Upper lobe of left lung (tissue), 6 donors: ENCODE measurements around the gene FECH. TPM values are rescaled to one million over a fixed set of nuclear protein-coding genes. Genes with fewer than 3 reads are reported as not detected.

Experiments used
- ATAC-seq, 2 donors: fragments of 200-7000 bp; cut with Tn5 transposase; one replicate each; pipeline ENCODE4 v1.9.1; 2022; ENCODE audit warnings: mild to moderate bottlenecking in 2 of 2, moderate library complexity in 2 of 2; ENCODE audit not compliant: low FRiP score in 2 of 2
- DNase-seq, 2 donors: peaks; one replicate each; pipeline ENCODE4 v3.0.0-alpha.2; 2019 to 2020
- H3K27ac ChIP-seq, 4 donors: fragments of 200-600 bp; sonication (generic); one replicate each; pipeline ENCODE4 v1.5.1; 2016 to 2019
- H3K27me3 ChIP-seq, 4 donors: fragments of 200-600 bp; sonication (generic); one replicate each; pipeline ENCODE4 v1.5.1; 2017 to 2019
- H3K36me3 ChIP-seq, 4 donors: fragments of 200-600 bp; sonication (generic); one replicate each; pipeline ENCODE4 v1.5.1; 2016 to 2019
- H3K4me1 ChIP-seq, 4 donors: fragments of 200-600 bp; sonication (generic); one replicate each; pipeline ENCODE4 v1.5.1; 2018 to 2019
- H3K4me3 ChIP-seq, 4 donors: fragments of 200-600 bp; sonication (generic); one replicate each; pipeline ENCODE4 v1.5.1; 2017 to 2019; ENCODE audit warnings: mild to moderate bottlenecking in 2 of 4, moderate library complexity in 1 of 4
- H3K9me3 ChIP-seq, 4 donors: fragments of 200-600 bp; sonication (generic); one replicate each; pipeline ENCODE4 v1.5.1; 2018 to 2019
- EP300 ChIP-seq, 4 donors: sonication (generic); formaldehyde crosslinking; IDR thresholded peaks; one replicate each; pipeline ENCODE4 v1.5.1; 2017; ENCODE audit warnings: antibody characterized with exemption in 4 of 4, control low read depth in 2 of 4
- POLR2A ChIP-seq, 4 donors: fragments of 450-650 bp; IDR thresholded peaks; one replicate each; pipeline ENCODE4 v1.5.1; 2016 to 2017; ENCODE audit warnings: antibody characterized with exemption in 4 of 4, mild to moderate bottlenecking in 2 of 4
- POLR2AphosphoS5 ChIP-seq, 2 donors: sonication (generic); formaldehyde crosslinking; IDR thresholded peaks; one replicate each; pipeline ENCODE4 v1.5.1; 2017; ENCODE audit warnings: antibody characterized with exemption in 2 of 2
- WGBS, 2 donors: methylation state at CpG; one replicate each; pipeline ENCODE4 v1.1.5; 2017 to 2018; 5-methylcytosine and 5-hydroxymethylcytosine counted together
- total RNA-seq, 6 donors: library from RNA; depleted of rRNA in 4 of 6; stranded (reverse); fragments of >200 nt in 4 of 6; gene quantifications; one replicate each; pipeline versions ENCODE4 v1.1.0 to v1.2.1, GENCODE V29; 2016 to 2021
- TF ChIP-seq, protein P1 (sequence below), 6 experiments: fragments of 450-650 bp in 4 of 6; fragments of 200-600 bp in 2 of 6; sonication (generic) in 2 of 6; IDR thresholded peaks; one replicate each; pipeline ENCODE4 v1.5.1; 2016 to 2019; ENCODE audit warnings: antibody characterized with exemption in 6 of 6
- donor health status: DM: no; HTN: no; CAD: no; lungs with moderate emphysema.
- donor health status: DM: no; HTN: yes; CAD: no; lungs with severe emphysema.

Gene FECH, protein sequence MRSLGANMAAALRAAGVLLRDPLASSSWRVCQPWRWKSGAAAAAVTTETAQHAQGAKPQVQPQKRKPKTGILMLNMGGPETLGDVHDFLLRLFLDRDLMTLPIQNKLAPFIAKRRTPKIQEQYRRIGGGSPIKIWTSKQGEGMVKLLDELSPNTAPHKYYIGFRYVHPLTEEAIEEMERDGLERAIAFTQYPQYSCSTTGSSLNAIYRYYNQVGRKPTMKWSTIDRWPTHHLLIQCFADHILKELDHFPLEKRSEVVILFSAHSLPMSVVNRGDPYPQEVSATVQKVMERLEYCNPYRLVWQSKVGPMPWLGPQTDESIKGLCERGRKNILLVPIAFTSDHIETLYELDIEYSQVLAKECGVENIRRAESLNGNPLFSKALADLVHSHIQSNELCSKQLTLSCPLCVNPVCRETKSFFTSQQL
- total RNA-seq = 10 to 100 TPM; 11.4 to 27.2 (median 22.1) TPM

DNA sequence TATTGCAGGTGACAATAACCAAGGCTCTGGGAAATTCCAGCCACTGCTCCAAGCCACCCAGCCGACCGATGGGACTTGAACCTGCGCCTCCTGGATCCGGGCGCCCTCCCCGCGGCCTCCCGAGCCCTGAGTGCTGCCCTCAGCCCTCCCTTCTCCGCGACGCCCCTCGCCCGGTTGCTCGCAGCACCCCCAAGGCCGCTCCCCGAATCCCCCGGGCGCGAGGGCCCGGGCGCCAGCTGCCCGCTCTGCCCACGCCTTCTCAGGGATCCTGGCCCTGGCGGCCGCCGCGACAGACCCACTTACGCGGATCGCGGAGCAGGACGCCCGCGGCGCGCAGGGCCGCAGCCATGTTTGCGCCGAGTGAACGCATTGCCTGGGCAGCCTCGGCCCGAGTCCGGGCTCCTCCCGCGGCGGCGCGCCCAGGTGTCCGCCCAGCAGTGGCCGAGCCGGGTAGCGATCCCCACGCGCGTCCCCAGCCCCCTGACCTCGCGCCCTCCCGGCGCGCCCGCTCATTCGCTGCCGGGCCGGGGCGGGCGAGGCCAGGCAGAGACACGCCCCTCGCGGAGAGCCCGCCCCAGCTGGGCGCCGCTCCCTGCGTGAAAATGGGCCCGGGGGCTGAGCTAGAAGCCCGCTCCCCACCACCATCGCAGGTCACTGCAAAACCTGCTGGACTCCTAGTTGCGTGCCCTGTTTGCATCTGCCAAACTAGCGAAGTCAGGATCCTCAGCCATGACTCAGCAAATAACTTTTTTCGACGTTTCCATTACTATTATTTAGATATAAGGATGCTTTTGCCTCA is at the start of gene FECH:
Gene FECH (minus strand): TSS at position 452 of the 799 bp plus-strand sequence. CDS start 82 bp downstream, at position 370.
- H3K36me3 ChIP-seq = peaks cover 0 to 8% (median 0%) of the 10 kb centered on the region in 4 donors
- H3K4me1 ChIP-seq = peaks cover 10 to 22% (median 12%) of the 10 kb centered on the region in 4 donors
- peak; percentile 89 to 97 for DNase-seq
- ATAC-seq = peak; percentile 93 to 99
- no peaks in the 10 kb centered on the region for H3K9me3 ChIP-seq
- peak within 1 kb of the TSS; percentile 72 to 94 (median 80) for H3K4me3 ChIP-seq
- 1 to 3% methylated on average over 5 to 19 of the region's 80 CpGs for WGBS, 2 donors
- TF ChIP-seq POLR2A (IDR thresholded peaks at IDR 0.05) (peak in 3 of 4 donors; percentile 71 to 92 (median 78)), POLR2AphosphoS5 (IDR thresholded peaks at IDR 0.05) (peak in 1 of 2 donors; percentile 68), EP300 (IDR thresholded peaks at IDR 0.05) (no peak)
- TF ChIP-seq, protein P1, sequence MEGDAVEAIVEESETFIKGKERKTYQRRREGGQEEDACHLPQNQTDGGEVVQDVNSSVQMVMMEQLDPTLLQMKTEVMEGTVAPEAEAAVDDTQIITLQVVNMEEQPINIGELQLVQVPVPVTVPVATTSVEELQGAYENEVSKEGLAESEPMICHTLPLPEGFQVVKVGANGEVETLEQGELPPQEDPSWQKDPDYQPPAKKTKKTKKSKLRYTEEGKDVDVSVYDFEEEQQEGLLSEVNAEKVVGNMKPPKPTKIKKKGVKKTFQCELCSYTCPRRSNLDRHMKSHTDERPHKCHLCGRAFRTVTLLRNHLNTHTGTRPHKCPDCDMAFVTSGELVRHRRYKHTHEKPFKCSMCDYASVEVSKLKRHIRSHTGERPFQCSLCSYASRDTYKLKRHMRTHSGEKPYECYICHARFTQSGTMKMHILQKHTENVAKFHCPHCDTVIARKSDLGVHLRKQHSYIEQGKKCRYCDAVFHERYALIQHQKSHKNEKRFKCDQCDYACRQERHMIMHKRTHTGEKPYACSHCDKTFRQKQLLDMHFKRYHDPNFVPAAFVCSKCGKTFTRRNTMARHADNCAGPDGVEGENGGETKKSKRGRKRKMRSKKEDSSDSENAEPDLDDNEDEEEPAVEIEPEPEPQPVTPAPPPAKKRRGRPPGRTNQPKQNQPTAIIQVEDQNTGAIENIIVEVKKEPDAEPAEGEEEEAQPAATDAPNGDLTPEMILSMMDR (IDR thresholded peaks at IDR 0.05) = peak in 4 of 6 experiments; percentile 21 to 62 (median 36)
- peak within 1 kb of the TSS; percentile 82 to 92 (median 88) for H3K27ac ChIP-seq
- H3K27me3 ChIP-seq = no peaks in the 10 kb centered on the region

DNA sequence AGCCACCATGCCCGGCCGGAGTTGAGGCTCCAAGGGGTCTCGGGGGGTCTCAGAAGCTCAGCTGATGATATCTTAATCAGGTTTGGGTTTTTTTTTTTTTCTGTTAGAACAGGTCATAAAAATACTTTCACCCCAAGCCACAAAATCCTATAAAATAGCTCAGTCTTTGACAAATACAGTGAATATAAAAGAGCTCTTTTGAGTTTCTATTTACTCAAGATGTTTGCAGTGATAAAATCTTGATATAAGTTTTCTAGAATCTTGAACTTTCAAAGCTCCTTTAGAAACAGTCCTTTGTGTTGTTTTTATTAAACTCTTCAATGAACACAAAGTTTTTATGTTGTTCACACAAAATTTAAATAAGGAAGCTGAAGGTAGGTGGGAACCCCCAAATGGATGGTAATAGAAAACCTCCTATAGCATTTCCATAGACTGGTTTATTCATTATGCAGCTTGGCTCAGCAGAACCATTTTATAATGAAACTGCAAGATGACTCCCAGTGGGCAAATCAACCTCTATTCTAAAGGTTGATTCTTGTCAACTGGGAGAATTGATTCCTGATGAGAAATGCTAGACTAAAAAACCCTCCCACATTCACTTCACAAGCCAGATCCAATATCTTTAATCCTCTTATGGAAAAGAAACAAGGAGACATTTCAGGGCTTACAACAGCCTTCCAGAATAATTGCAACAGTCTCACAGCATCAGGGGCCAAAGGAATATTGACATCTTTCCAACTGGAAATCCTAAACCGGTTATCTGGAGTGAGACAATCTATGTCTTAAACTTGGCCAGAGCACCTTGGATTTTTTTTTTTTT is 48.7 kb upstream of the FECH start:
- Histone ChIP-seq H3K4me3 (no peak overlapping the region), H3K27ac (no peak overlapping the region), H3K36me3 (no peaks in the 10 kb centered on the region), H3K9me3 (no peaks in the 10 kb centered on the region), H3K27me3 (no peaks in the 10 kb centered on the region), H3K4me1 (peaks cover 12 to 16% (median 14%) of the 10 kb centered on the region in 4 donors)
- DNase-seq (no peak), ATAC-seq (peak in 1 of 2 donors; percentile 68)
- TF ChIP-seq, protein P1 (IDR thresholded peaks at IDR 0.05) = no peak
- TF ChIP-seq POLR2AphosphoS5 (IDR thresholded peaks at IDR 0.05) = no peak
- TF ChIP-seq EP300 (IDR thresholded peaks at IDR 0.05) = no peak
- TF ChIP-seq POLR2A (IDR thresholded peaks at IDR 0.05) = no peak
- WGBS, 2 donors = 68 to 79% methylated on average over 4 of the region's 4 CpGs

DNA sequence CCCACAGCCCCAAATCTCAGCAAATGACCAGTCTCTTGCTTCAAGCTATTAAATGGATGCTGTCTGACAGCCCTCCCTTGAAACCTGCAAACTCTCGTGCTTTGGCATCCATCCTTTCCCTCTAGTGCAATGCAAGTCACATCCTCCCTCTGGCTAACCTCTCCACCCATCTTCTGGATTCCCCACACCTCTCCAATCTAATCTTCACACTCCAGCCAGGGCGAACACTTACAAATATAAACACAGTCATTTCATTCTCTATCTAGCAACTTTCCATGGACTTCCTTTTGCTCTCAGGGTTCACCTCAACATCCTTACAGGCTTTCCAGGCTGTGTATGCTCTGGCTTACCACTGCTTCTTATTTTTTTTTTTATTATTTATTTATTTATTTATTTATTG is 45.2 kb upstream of the FECH start:
- Histone ChIP-seq H3K4me1 (peaks cover 12 to 22% (median 14%) of the 10 kb centered on the region in 4 donors), H3K27me3 (no peaks in the 10 kb centered on the region), H3K27ac (peak overlapping the region in 1 of 4 donors; percentile 12), H3K9me3 (no peaks in the 10 kb centered on the region), H3K4me3 (no peak overlapping the region), H3K36me3 (no peaks in the 10 kb centered on the region)
- no peak for DNase-seq
- 58 to 63% methylated on average over 2 of the region's 2 CpGs for WGBS, 2 donors
- no peak for TF ChIP-seq POLR2A (IDR thresholded peaks at IDR 0.05)
- TF ChIP-seq, protein P1 (IDR thresholded peaks at IDR 0.05) = no peak
- TF ChIP-seq EP300 (IDR thresholded peaks at IDR 0.05) = no peak
- no peak for TF ChIP-seq POLR2AphosphoS5 (IDR thresholded peaks at IDR 0.05)
- no peak for ATAC-seq

DNA sequence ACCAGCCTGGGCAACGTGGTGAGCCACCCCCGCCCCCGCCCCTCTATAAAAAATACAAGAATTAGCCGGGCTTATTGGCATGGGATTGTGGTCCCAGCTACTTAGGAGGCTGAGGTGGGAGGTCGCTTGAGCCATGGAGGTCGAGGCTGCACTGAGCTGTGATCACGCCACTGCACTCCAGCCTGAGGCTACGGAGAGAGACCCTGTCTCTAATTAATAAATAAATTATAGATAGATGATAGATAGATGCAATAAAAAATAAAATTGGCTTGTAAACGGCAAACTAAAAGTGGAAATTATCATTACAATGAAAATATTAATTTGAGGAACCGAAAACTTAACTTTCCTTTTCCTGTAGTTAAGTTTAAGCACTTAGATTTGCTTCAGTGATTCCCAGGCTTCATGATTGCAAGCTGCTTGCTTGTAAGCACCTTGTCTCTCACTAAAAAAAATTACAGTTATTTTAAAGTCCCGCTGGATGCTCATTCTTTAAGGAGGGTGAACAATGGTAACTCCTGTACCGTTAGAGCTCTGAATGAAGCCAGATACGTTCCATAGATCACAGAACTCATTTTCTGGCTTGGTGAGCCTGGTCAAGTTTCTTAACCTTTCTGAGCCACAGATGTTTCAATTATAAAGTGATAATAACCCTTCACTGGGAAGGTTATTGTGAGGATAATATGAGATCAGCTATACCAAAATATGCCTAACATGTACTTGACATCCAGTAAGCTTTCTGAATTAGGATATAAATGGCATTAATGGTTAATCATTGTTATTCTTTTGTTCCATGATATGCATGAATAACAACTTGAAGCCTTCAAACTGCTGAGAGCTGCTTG is 44.5 kb upstream of the FECH start:
- 51 to 60% methylated on average over 12 to 13 of the region's 13 CpGs for WGBS, 2 donors
- no peaks in the 10 kb centered on the region for H3K27me3 ChIP-seq
- TF ChIP-seq, protein P1 (IDR thresholded peaks at IDR 0.05) = no peak
- TF ChIP-seq POLR2A (IDR thresholded peaks at IDR 0.05) (no peak), POLR2AphosphoS5 (IDR thresholded peaks at IDR 0.05) (no peak), EP300 (IDR thresholded peaks at IDR 0.05) (no peak)
- H3K9me3 ChIP-seq = no peaks in the 10 kb centered on the region
- DNase-seq (no peak), ATAC-seq (no peak)
- no peaks in the 10 kb centered on the region for H3K36me3 ChIP-seq
- peak overlapping the region; percentile 58 to 72 (median 64) for H3K4me3 ChIP-seq
- peak overlapping the region; percentile 65 to 90 (median 86) for H3K27ac ChIP-seq
- H3K4me1 ChIP-seq = peaks cover 12 to 22% (median 14%) of the 10 kb centered on the region in 4 donors
